CD4-positive, alpha-beta T cell treated with Interleukin-10 for 1 hour (primary cell): ENCODE results near the gene MAGI2.

Experiments used
- DNase-seq: peaks from one replicate; pipeline ENCODE4 v3.0.0-alpha.2; 2020

Gene MAGI2

GRCh38 chr7:79453558-79454360 lies at the start of gene MAGI2:
TSS of gene MAGI2 (minus strand) at chr7:79453667. CDS start at chr7:79453320, 347 bp downstream.
- no peak for DNase-seq

GRCh38 chr7:79502151-79502550 lies 48.7 kb upstream of the MAGI2 start:
- DNase-seq: no peak

- DNase-seq: no peak
These were observed 47.3 kb upstream of the MAGI2 start for GRCh38 chr7:79500759-79501158.

- no peak for DNase-seq
These were observed 44.3 kb upstream of the MAGI2 start for GRCh38 chr7:79497728-79498127.

- no peak for DNase-seq
These were observed 42.2 kb upstream of the MAGI2 start for GRCh38 chr7:79495544-79496272.

GRCh38 chr7:79494046-79494445 lies 40.6 kb upstream of the MAGI2 start:
- no peak for DNase-seq

GRCh38 chr7:79489371-79489770 lies 35.9 kb upstream of the MAGI2 start:
- DNase-seq: no peak

GRCh38 chr7:79478386-79478785 lies 24.9 kb upstream of the MAGI2 start:
- DNase-seq: no peak

- DNase-seq: no peak
These were observed 22.0 kb upstream of the MAGI2 start for GRCh38 chr7:79475455-79475854.

- DNase-seq: no peak
These were observed 18.2 kb upstream of the MAGI2 start for GRCh38 chr7:79471699-79472098.

- no peak for DNase-seq
These were observed 17.8 kb upstream of the MAGI2 start for GRCh38 chr7:79471283-79471682.

- DNase-seq: no peak
These were observed 12.1 kb upstream of the MAGI2 start for GRCh38 chr7:79465551-79465950.

- DNase-seq: no peak
These were observed 10.6 kb upstream of the MAGI2 start for GRCh38 chr7:79464051-79464450.

GRCh38 chr7:79462390-79462789 lies 8.9 kb upstream of the MAGI2 start:
- DNase-seq: no peak

GRCh38 chr7:79461660-79462059 lies 8.2 kb upstream of the MAGI2 start:
- no peak for DNase-seq

- no peak for DNase-seq
These were observed 5.9 kb upstream of the MAGI2 start for GRCh38 chr7:79459381-79459780.

GRCh38 chr7:79458796-79459195 lies 5.3 kb upstream of the MAGI2 start:
- DNase-seq: no peak

GRCh38 chr7:79455173-79455790 lies 1.8 kb upstream of the MAGI2 start:
- no peak for DNase-seq

- DNase-seq: no peak
These were observed 994 bp upstream of the MAGI2 start for GRCh38 chr7:79454361-79454960.

GRCh38 chr7:79453266-79453557 lies 255 bp downstream of the MAGI2 start:
- DNase-seq: no peak

GRCh38 chr7:79452495-79453265 lies 787 bp downstream of the MAGI2 start:
- no peak for DNase-seq

GRCh38 chr7:79452032-79452494 lies 1.4 kb downstream of the MAGI2 start:
- no peak for DNase-seq

- DNase-seq: no peak
These were observed 1.9 kb downstream of the MAGI2 start for GRCh38 chr7:79451580-79451979.
